Measurements from ENCODE around the gene RNPEPL1.

RNPEPL1 gene

DNA sequence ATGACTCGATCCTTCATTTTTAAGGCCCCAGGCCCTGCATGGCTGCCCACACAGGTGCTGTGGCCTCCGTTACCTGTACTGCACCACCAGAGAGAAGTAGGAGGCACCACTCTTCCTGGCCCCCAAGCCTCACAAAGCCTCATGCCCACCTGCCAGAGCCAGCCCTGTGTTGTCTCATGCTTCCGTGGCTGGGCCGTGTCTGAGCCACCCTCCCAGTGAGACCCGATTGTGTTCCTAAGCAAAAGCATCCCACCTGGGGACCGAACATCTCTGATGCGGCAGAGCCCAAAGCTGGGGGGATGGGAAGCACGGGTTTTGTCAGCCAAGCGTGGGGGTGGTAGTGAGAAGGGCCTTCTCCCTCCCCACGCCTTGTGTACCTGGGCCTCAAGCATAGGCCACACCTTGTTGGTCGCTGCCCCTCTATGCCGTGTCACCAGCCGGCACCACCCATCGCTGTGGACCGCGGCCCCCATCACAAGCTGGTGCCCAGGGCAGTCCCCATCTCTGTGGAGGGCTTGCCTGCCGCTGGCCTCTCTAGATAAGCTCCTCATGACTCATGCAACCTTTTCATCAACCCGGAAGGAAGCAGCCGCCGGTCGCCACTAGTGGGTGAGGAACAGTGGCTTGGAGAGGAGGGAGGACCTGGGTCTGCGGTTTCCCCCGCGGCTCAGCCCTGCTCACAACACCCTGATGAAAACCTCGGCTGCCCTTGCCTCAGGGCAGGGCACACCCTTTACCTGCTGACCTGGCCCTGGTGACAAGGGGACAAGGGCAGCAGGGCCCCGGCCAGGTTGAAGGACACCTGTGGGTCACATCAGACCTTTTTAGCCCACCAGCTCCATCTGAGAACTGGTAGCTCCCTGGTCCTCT lies 2.7 kb upstream of the RNPEPL1 start:
- DNase-seq (ENCODE audit: low read depth) = peak; percentile 85

DNA sequence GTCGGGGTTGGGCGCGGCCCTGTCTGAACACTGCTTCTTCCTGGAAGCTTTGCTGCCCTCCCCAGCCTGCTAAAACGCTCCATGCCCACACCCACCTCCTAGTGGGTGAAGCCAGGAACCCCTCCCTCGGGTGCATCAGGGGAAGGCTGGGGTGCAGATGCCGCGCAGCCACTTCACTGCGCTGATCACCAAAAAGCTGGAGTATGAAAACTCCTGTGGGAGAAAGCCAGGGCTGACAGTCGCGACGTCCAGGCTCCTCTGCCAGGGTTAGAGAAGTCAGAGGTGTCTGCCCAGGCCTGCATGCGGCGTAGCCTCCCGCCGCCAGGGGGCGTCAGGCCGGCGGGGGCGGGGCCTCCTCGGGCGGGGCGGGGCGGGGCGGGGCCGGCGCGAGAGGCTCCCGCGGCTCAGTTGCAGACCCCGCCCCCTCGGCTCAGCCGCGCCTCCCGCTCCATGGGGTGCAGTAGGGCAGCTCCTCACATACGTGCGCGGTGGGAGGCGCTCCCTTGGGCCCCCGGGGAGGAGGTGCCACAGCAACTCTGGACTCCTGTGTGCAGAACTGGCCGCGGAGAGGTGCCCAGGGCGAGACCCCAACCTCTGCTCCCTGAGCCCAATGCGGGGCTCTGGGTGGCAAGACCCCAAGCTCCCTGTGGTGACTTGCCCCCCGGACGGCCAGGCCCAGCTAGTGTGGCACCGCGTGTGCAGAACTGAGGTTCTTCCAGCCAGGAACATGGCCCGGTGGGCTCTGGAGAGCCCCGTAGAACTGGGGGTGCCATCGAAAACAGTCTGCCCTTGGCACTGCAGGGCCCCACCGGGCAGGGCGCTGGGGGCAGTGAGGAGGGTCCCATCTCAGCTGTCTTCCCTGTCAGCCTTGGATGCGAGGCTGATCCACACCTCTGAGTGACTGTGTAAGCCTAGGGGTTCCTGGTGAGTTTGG lies 1.8 kb upstream of the RNPEPL1 start:
- peak; percentile 92 for DNase-seq (ENCODE audit: low read depth)

DNA sequence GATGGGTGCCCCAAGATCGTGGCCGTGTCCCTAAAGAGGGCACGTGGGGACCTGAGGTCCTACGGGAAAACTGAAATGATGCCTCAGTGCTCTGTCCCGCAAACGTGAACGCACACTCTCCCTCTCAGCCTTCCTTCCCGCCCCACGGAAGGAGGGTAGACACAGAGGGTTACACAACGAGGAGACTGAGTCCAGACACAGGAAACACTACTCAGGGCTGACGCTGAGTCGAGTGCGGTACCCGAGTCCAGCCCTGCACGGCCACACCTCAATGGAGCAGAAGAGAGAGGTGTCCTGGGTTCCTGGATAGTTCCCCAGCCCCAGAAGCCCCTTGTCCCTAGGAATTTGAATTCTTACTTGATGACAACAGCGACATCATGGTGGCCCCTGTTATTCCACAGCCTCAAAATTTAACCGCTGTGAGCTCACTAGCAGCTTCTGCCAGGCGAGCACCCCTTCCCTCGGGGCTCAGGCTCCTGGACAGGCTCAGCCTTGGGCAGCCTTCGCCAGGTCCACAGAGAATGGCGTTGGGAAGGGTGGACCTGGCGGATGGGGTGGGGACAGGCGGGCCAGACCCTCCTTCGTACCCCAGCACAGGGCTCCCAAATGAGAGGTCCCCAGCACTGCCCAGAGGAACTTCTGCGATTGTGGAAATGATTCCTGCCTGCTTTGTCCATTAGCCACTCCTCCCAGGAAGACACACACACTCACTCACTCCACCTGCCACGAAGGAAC lies 980 bp upstream of the RNPEPL1 start:
- no peak for DNase-seq (ENCODE audit: low read depth)

DNA sequence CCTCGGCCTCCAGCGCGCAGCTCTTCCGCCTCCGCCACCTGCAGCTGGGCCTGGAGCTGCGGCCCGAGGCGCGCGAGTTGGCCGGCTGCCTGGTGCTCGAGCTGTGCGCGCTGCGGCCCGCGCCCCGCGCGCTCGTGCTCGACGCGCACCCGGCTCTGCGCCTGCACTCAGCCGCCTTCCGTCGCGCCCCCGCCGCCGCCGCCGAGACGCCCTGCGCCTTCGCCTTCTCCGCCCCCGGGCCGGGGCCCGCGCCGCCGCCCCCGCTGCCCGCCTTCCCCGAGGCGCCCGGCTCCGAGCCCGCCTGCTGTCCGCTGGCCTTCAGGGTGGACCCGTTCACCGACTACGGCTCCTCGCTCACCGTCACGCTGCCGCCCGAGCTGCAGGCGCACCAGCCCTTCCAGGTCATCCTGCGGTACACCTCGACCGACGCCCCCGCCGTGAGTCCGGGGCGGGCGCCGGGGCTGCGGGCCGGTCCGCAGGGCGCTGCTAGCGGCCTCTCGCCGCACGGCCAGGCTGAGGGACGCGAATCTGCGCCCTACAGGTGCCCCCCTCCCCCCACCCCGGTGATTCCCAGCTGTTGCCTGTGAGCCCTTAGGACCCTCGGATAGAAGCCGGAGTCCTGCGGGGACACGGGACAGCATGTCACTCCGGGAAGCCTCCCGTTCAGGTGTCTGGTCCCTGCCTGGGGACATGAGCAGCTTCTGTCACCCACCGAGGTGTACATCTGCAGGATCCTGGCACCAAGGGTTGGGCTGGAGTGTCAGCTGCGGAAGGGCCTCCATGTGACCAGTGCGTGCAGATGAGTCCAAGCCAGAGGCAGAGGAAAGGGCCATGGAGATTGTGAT lies 616 bp downstream of the RNPEPL1 start:
- DNase-seq (ENCODE audit: low read depth) = peak; percentile 42

DNA sequence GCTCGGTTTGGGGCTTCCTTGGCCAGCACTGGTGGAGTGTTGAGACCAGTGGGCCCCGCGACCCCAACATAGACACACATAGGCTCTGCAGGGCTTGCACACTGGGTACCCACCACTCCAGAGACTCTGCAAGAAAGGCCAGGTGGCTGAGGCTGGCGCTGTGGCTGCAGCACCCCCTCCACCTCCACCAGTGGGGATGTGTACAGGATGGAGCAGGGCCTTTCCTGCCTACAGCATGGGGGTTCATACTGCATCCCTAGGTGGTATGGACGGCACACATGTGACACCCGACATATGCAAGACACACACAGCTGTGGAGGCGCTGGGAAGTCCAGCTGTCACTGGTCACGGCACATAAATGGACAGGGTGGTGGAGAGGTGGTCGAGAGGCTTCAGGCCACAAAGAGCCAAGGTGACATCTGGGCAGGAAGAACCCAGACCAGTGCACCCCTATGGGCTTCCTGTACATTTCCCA lies 1.3 kb downstream of the RNPEPL1 start:
- DNase-seq (ENCODE audit: low read depth) = no peak

DNA sequence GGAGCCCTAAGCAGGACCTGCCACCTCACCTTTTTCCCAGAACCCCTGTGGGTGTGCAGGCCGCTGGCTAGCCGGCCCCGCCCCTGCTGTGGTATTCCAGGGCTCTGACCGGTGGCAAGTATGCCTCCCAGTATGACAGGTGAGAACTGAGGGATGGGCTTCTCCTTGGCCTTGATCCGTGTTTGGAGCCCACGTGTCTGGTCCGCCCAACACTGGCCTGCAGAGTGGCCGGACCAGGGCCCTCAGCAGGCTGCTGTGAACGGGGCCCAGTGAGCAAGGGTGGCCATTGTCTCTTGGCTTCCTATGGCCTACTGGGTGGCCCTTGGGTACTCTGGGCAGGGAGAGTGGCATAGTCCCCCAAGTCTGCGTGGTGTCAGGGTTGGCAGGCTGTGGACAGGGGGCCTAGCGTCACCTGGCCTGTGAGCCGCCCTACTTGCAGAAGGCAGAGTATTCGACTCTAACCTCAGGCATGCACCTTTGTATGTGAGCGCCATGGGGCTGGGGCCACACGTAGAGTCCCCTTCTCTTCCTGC lies 1.8 kb downstream of the RNPEPL1 start:
- DNase-seq (ENCODE audit: low read depth) = no peak

DNA sequence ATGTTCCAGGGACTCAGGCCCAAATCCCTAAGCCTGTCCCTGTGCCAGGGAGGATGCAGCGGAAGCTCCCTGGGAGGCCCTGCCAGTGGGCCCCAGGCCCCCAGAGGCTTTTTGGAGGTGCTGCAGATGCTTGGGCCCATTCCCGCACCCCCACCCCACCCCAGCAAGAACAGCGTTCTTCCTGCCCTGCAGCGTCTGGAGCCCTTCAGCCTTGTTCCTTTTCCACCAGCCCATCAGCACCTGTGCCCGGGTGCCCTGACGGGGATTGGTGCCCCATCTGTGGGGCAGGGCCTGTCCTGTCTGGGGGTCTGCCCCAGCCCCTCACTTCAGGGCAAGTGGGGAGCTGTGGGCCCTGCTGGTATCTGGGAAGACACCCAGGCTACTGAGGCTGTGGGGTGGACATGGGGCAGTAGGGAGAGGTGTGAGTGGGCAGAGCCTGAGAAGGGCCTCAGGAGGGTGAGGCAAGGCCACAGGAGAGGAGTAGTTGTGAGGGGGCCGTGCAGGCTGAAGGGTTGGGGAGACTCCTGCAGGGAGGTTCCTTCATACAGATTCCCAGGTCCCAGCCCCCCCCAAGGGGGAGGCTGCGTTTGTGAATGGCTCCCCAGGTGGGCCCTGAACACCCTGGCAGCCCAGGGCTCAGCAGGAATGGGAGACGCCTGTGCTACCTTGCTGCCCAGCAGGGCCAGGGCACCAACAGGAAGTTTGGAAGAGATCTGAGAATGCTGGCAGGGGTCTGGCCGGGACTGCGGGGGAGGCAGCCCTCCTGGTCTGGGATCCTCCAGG lies 2.4 kb downstream of the RNPEPL1 start:
- DNase-seq (ENCODE audit: low read depth) = no peak

DNA sequence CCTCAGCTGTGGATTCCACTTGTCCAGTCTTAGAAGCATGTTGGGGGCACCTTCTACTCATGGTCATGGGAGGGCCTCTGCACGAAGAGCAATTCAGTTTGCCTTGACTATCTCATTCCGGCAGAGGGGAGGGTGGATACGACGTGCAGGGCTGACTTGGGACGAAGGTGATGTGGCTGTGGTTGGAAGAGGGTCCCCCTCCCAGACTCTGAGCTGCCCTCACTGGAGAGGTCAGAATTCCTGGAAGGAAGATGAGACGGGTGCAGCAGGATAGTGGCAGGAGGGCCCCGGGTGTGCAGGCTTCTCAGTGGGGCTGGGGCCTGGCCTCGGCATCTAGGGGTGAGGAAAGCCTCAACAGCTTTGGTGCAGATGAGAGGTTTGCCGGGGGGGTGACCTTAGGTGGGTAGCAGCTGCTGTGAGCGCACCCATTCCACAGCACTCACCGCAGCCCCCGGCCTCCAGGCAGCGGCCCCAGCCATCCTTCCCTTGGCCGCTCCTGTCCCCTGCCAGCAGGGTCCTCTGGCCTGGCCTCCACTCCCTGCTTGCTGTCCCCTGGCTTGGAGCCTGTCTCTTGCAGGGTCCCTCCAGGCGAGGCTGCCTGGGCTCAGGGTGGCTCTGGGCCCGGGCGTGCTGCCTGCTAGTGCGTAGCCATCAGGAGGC lies 3.2 kb downstream of the RNPEPL1 start:
- DNase-seq (ENCODE audit: low read depth) = no peak

DNA sequence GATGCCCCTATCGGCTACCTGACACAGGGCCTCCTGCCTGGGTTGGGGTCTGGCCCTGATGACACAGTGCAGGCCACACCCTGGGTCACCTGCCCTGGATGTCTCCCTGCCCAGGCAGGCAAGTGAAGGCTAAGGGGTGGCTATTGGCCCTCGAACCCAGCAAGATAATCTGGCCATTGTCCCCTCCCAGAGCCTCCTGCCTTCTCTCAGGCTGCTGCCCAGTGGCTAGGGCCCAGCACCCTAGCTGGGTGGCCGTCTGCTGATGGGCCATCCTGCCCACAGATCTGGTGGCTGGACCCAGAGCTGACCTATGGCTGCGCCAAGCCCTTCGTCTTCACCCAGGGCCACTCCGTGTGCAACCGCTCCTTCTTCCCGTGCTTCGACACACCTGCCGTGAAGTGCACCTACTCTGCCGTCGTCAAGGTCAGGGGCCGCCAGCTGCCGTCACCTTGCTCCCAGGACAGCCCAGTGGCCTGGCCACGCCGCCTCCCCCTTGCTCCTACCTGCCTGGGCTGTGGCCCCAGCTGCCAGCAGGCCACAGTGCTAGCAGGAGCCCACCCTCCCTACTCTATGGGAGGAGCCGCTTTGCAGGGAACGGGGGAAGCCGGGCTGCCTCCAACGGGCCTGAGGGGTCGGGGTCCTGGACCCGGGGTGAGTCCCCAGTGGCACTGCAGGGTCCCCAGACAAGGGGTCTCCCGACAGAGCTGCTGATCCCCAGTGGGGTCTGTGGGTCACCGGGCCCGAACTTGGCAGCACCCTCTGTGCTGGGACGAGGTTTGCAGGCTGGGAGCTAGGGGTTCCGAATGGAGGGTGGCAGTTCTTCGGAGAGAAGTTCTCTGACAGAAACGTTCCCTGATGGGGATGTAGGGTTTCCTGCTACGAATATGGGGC lies 4.1 kb downstream of the RNPEPL1 start:
- no peak for DNase-seq (ENCODE audit: low read depth)

DNA sequence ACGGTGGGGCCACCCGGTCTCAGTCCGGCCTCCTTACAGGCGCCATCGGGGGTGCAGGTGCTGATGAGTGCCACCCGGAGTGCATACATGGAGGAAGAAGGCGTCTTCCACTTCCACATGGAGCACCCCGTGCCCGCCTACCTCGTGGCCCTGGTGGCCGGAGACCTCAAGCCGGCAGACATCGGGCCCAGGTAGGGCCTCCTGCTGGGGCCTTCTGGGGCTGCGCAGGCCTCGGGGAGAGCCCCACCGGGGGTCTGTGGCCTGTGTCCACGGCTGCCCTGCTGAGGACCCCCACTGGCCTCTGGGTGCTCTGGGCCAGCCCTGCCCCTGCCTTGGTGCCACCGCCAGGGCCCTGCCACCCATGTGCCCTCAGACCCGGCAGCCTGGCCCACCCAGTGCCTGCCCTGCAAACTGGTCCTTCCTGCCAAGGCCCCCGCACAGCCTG lies 4.8 kb downstream of the RNPEPL1 start:
- DNase-seq (ENCODE audit: low read depth) = no peak

DNA sequence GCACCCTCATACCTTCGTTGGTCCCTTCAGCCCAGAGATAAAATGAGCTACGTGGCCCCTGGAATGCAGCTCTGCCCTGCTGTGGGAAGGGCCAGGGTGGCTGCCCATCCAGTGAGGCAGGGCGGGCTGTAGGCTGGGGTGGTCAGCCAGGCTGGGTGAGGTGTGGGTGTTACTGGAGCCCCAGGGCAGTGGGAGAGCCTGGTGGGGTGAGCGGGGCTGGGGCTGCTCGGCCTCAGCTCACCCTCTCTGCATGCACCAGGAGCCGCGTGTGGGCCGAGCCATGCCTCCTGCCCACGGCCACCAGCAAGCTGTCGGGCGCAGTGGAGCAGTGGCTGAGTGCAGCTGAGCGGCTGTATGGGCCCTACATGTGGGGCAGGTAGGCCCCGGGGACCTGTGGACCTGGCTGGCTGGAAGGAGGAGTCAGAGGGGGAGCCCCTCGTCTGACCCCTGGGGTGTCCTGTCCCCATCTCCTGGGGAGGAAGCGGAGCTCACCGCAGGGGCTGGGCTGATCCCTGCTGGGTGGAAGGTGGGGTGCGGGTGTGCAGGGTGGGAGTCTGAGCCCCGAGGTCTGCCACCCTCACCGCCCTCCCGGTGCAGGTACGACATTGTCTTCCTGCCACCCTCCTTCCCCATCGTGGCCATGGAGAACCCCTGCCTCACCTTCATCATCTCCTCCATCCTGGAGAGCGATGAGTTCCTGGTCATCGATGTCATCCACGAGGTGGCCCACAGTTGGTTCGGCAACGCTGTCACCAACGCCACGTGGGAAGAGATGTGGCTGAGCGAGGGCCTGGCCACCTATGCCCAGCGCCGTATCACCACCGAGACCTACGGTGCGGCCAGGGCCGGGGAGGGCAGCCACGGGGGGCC lies 5.5 kb downstream of the RNPEPL1 start:
- no peak for DNase-seq (ENCODE audit: low read depth)

DNA sequence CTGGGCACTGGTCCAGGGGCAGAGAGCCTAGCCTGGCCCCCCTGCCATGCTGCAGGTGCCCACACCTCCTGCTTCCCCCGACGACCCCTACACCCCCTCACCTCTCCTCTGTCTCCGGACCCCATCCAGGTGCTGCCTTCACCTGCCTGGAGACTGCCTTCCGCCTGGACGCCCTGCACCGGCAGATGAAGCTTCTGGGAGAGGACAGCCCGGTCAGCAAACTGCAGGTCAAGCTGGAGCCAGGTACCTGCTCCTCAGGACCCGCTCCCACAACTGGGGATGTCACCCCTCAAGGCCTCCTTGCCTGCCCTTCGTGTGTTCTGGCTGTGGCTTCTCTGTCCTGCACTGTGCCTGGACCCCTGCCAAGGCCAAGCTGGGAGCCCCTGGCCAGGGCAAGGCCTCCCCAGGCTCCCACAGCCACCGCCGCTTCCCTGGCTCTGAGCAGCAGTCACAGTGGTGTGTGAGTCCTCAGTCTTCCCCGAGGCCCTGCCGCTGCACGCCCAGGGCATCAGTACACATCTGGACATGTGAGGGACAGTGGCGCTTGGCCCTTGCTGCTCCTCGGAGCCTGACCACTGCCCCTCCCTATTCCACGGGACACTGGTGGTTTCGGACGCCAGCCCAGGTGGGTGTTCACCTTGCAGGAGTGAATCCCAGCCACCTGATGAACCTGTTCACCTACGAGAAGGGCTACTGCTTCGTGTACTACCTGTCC lies 6.3 kb downstream of the RNPEPL1 start:
- DNase-seq (ENCODE audit: low read depth) = no peak

DNA sequence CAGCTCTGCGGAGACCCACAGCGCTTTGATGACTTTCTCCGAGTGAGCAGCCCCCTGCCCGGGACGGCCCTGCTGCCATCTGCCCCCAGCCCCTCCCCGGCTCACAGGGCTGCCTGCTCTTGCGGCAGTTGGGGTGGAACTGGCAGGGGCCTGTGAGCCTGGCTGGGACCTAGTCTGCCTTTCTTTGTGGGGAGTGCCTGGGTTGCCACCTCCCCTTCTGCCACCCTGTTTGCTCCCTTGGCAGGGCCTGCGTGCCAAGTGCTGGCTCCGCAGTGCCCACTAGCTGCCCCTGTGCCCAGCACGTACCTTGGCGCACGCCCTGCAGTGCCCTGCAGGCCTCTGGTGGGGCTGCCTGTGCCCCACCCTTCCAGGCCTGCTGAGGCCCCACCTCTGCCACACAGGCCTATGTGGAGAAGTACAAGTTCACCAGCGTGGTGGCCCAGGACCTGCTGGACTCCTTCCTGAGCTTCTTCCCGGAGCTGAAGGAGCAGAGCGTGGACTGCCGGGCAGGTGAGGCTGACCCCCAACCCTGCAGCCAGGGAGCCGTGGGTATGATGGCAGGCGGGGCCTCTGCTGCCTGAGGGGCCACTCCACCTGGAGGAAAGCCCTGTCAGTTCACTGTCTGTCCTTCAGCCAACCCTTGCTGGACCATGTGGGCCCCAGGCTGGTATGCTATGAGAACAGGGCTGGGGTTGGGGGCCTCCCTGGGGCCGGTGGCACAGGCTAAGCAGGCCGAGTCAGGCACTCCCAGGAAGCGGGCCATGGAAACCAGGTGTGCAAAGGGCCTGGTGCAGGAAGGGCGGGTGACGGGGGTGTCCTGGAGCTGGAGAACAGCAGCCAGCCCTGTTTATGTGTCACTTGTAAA lies 7.0 kb downstream of the RNPEPL1 start:
- DNase-seq (ENCODE audit: low read depth) = no peak

DNA sequence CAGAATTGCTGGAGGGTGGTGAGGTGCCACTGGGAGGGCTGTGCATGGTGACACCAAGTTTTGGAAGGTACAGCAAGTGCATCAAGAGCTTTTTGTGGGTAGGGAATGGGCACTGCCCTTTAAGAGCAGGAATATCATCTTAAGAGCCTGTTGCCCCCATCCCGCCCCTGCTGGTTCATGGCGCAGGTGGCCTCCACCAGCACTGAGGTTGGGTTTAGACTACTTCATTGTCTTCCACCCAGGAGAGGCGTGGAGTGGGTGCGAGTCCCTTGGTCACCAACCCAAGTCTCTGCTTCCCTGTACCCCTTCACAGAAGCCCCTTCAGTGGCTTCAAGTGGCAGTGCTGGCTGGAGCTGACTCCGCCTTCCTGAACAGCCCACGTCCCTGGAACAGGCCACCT lies 7.8 kb downstream of the RNPEPL1 start:
- no peak for DNase-seq (ENCODE audit: low read depth)

DNA sequence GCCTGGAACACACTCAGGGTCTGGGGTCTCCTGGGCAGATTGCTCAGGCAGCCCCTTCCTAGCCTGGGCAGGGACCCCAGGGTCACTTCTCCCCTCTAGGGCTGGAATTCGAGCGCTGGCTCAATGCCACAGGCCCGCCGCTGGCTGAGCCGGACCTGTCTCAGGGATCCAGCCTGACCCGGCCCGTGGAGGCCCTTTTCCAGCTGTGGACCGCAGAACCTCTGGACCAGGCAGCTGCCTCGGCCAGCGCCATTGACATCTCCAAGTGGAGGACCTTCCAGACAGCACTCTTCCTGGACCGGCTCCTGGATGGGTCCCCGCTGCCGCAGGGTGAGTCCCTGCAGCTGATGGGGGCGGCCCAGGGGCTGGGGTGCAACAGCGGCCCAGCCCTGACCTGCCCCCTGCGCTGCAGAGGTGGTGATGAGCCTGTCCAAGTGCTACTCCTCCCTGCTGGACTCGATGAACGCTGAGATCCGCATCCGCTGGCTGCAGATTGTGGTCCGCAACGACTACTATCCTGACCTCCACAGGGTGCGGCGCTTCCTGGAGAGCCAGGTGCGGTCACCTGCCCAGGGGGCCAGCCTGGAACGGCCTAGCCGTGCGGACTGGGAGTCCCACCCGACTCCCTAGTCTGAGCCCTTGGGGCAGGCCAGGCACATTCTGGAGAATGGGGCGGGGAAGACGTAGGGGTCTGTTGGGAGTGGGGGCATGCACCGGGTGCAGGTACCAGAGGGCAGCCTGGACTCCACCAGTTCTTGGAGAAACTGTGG lies 8.3 kb downstream of the RNPEPL1 start:
- DNase-seq (ENCODE audit: low read depth) = no peak

Data from stimulated activated CD8-positive, alpha-beta memory T cell treated with anti-CD3 and anti-CD28 coated beads, Interleukin-12 subunit alpha, Interleukin-12 subunit beta, amount 100 ng/mL, for 4 hours (primary cell).